ENCODE data around the gene SMYD3.
"Not testable (repeated sequence)": the region's sequence is repeated elsewhere in the genome, so short reads cannot be mapped to it uniquely, and the experiment has no call there.

The SMYD3 gene

GRCh38 chr1:245768596-245768995 is 738.5 kb downstream of the SMYD3 start:
- no peak for DNase-seq
- in situ Hi-C loops (cut with HindIII; ENCODE audit: low pct_ligation_motif_present, low pct_unique_long_range_greater_than_20kb, low sequenced_read_pairs), result no loop called here

DNA sequence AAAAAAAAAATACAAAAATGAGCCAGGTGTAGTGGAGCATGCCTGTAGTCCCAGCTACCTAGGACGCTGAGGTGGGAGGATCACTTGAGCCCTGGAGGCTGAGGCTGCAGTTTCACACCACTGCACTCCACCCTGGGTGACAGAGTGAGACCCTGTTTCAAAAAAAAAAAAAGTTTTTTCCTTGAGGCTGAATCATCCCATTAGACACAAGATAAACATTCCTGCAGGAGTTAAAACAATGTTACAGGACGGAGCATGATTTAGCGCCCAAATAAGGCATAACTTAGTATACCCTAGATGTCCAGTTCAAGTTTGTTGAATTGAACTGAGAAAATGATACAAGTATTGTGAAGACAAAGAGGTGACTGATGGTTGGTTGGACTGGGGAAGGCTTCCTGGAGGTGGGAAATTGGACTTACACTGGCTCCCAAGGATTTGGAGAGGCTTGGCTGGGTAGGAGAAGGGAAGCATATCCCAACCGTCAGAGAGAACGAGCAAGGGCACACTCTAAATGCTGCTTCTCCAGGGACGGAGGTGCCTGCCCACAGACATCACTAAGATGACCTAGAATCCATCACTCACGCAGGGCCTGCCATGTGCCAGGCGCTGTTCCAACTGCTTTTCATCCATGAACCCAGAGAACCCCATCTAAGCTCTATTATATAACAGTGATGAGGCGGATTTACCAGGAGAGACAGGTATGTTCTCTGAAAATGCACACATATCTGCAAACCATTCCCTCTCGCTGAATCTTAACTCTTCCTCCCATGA is 741.7 kb downstream of the SMYD3 start:
- no peak for DNase-seq
- in situ Hi-C loops (cut with HindIII; ENCODE audit: low pct_ligation_motif_present, low pct_unique_long_range_greater_than_20kb, low sequenced_read_pairs), result no loop called here

GRCh38 chr1:245763873-245764331 is 743.2 kb downstream of the SMYD3 start:
- in situ Hi-C loops (cut with HindIII; ENCODE audit: low pct_ligation_motif_present, low pct_unique_long_range_greater_than_20kb, low sequenced_read_pairs), result no loop called here
- DNase-seq, result no peak

DNA sequence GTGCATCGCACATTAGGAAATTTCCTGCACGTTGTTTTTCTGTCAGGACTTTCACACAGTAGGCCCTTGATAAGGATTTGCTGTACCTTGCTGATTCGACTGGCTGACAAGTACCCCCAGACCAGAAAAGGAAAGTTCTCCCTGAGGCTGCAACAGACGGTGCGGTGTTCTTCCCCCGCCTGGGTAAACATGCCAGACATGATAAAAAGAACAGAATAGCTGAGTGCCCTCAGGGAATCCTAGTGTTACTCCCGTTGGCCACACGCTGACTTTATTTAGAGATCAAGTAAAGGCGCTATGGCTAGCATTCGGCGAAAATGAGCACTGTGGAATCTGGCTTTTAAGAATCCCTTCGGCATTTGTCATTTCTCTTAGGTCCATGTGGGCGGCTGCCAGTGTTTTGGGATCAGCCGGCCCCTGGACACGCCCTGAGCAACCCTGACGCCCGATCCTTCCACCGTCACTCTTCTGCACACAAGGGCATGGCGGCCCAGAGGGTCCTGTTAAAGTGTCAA is 744.6 kb downstream of the SMYD3 start:
- in situ Hi-C loops (cut with HindIII; ENCODE audit: low pct_ligation_motif_present, low pct_unique_long_range_greater_than_20kb, low sequenced_read_pairs), result no loop called here

DNA sequence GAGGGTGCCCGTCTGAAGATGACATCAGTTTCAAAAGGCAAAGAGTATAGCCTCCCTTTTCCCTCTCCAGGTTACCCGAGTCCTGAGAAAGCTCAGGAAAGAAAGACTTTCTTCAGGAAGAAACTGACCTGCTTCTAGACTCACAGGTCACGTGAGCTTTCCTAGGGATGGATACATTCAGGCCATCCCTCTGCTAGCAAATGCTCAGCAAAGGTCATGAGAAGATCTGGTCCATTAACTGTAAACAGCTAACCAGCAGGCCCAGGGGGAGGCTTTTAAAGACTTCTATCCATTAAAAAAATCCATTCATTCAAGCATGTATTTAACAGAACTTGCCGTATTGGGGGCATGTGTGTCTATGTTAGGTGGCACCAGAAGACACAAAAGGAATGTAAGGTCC is 746.8 kb downstream of the SMYD3 start:
- in situ Hi-C loops (cut with HindIII; ENCODE audit: low pct_ligation_motif_present, low pct_unique_long_range_greater_than_20kb, low sequenced_read_pairs), result no loop called here

More for the DNA sequence above, 744.6 kb downstream of the SMYD3 start:
- DNase-seq, result no peak

DNA sequence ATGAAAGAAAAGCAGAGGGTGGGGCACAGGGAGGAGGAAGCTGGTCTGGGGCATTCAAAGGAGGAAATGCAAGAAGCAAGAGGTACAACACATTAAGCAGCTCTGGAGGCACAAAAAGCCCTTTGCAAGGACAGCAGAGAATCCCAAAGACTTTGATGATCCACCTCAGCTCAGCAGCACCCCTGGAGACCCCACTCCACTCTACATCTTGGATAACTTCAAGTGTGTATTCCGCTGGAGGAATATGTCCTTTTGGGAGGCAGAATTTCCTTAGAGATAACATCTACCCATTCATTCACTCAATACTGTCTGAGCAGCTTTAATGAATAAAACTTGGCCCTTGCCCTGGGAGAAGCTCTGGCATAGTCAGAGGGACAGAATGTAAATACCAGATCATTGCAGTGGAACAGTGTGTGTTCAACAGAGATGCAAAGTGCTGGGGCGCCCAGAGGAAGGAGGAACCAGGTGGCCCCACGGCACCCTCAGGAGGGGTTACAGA is 752.6 kb downstream of the SMYD3 start:
- DNase-seq, result no peak
- in situ Hi-C loops (cut with HindIII; ENCODE audit: low pct_ligation_motif_present, low pct_unique_long_range_greater_than_20kb, low sequenced_read_pairs), result no loop called here

More for the DNA sequence above, 746.8 kb downstream of the SMYD3 start:
- no peak for DNase-seq

DNA sequence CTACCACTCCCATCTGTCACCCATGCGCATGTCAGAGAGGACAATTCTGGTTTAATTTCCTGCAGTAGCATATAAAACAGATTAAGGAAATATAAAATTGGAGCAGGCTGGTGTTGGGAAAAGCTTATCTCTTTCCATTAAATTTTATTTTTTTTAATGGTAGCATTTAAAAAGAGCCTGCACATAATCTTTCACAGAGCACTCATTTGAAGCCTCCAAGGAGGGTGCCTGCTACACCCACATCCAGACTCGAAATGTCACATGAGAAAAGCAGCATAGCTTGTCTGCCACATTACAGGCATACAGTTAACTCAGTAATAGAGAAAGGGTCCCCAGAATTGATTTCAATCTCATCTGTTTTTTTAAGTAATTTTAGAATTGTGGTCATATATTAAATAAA is 753.3 kb downstream of the SMYD3 start:
- no peak for DNase-seq
- in situ Hi-C loops (cut with HindIII; ENCODE audit: low pct_ligation_motif_present, low pct_unique_long_range_greater_than_20kb, low sequenced_read_pairs), result no loop called here

DNA sequence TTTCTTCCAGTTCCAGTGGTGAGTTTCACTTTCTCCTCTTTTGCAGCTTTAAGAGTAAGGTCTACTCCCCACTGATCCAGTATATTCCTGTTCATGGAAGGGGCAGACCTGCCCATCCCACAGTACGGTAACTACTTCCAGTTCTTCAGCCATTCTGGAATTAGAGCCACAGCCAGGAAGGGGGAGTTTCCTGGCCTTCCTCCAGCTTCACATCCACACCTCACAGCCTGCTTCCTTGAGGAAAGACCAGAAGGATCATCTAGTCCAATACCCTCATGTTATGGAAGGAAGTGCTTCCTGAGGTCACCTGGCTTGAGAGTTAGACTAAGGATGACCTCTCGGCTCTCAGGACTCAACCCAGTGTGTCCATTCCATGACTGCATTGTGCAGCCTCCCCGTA is 754.5 kb downstream of the SMYD3 start:
- in situ Hi-C loops (cut with HindIII; ENCODE audit: low pct_ligation_motif_present, low pct_unique_long_range_greater_than_20kb, low sequenced_read_pairs), result no loop called here

GRCh38 chr1:245751726-245752470 is 755.2 kb downstream of the SMYD3 start:
- DNase-seq, result no peak
- in situ Hi-C loops (cut with HindIII; ENCODE audit: low pct_ligation_motif_present, low pct_unique_long_range_greater_than_20kb, low sequenced_read_pairs), result no loop called here

More for the DNA sequence above, 754.5 kb downstream of the SMYD3 start:
- no peak for DNase-seq

DNA sequence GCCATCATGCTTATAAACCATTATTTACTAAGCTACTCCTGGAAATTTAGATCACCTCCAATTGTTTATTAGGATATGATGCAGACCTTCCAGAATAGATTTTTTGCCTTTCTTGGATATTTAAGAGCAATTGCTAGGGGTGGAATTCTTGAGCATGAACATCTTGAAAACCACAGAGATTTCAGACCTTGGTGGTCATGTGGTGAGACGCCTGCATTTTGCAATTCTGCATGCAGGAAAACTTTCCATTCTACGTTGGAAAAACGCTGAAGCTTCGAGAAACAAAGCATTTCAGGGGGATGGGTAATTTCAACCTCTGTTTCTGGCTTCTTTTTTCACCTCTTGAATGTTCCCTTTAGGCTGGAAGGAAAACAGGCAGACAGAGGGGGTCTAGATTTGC is 756.0 kb downstream of the SMYD3 start:
- no peak for DNase-seq
- in situ Hi-C loops (cut with HindIII; ENCODE audit: low pct_ligation_motif_present, low pct_unique_long_range_greater_than_20kb, low sequenced_read_pairs), result no loop called here

DNA sequence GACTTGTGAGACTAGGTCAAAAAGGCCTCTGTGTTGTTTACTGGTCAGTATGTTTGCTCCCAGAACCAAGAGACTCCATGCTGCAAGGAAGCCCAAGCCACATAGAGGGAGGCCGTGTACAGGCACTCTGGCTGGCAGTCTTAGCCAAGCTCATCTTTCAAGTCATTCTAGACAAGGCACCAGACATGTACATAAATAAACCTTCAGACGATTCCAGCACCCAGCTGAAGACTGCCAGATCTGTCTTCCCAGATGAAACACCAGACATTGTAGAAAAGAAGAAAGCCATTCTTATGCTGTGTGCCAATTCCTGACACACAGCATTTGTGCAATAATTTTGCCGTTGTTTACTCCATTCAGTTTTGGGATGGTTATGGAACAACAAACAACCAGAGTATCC is 756.8 kb downstream of the SMYD3 start:
- in situ Hi-C loops (cut with HindIII; ENCODE audit: low pct_ligation_motif_present, low pct_unique_long_range_greater_than_20kb, low sequenced_read_pairs), result no loop called here
- no peak for DNase-seq

- in situ Hi-C loops (cut with HindIII; ENCODE audit: low pct_ligation_motif_present, low pct_unique_long_range_greater_than_20kb, low sequenced_read_pairs), result no loop called here
- DNase-seq, result no peak
Observed at GRCh38 chr1:245749053-245749452, 758.0 kb downstream of the SMYD3 start.

DNA sequence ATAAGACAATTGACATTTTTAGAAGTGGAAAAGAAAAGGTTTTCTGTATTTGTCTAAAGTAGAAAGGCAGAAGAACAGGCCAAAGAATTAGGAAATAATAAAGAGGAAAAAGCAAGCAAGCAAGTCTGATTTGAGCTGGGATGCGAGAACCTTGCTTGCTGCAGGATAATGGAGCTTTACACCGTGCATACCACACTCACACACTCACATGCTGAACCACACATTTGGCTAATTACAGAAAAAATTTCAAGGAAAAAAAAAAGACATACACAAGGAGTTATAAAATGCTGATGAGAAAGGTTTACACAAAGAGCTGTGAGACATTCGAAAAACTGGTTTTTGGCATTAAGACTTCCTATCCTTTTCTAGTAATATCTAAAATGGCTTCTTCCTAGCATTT is 758.4 kb downstream of the SMYD3 start:
- no peak for DNase-seq
- in situ Hi-C loops (cut with HindIII; ENCODE audit: low pct_ligation_motif_present, low pct_unique_long_range_greater_than_20kb, low sequenced_read_pairs), result no loop called here

DNA sequence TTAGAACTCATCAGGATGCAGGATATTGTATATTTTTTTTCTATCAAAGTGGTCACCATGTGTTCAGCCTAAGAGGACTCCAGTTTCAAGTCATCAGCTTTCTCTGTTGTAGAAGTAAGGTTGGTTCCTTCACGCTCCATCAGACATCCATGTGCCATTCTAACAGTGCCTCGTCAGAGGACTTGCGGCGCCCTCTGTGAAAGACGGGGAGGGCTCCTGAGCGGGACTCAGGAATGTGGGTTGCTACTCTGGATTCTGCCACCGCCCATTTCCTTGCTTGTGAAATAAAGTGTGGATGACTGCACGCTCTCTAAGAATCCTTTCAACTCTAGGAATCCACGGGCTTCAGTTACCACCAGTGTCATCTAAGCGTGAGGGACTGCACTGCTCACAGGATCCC is 758.8 kb downstream of the SMYD3 start:
- in situ Hi-C loops (cut with HindIII; ENCODE audit: low pct_ligation_motif_present, low pct_unique_long_range_greater_than_20kb, low sequenced_read_pairs), result no loop called here
- DNase-seq, result no peak

- peak; percentile 20 for DNase-seq
- in situ Hi-C loops (cut with HindIII; ENCODE audit: low pct_ligation_motif_present, low pct_unique_long_range_greater_than_20kb, low sequenced_read_pairs), result no loop called here
Observed at GRCh38 chr1:245742896-245743295, 764.2 kb downstream of the SMYD3 start.

GRCh38 chr1:245740336-245740735 is 766.7 kb downstream of the SMYD3 start:
- DNase-seq; in situ Hi-C loops (cut with HindIII; ENCODE audit: low pct_ligation_motif_present, low pct_unique_long_range_greater_than_20kb, low sequenced_read_pairs): not testable (repeated sequence)

- in situ Hi-C loops (cut with HindIII; ENCODE audit: low pct_ligation_motif_present, low pct_unique_long_range_greater_than_20kb, low sequenced_read_pairs), result no loop called here
- no peak for DNase-seq
Observed at GRCh38 chr1:245730801-245731200, 776.3 kb downstream of the SMYD3 start.

GRCh38 chr1:245728035-245728434 is 779.0 kb downstream of the SMYD3 start:
- DNase-seq; in situ Hi-C loops (cut with HindIII; ENCODE audit: low pct_ligation_motif_present, low pct_unique_long_range_greater_than_20kb, low sequenced_read_pairs): not testable (repeated sequence)

- no peak for DNase-seq
- in situ Hi-C loops (cut with HindIII; ENCODE audit: low pct_ligation_motif_present, low pct_unique_long_range_greater_than_20kb, low sequenced_read_pairs), result no loop called here
Observed at GRCh38 chr1:245721488-245721887, 785.6 kb downstream of the SMYD3 start.

Data from ACHN (cell line).